ENCODE data around the gene FER.
A peak's percentile ranks its signal among the peaks of the same experiment; 100 is the strongest.

Gene FER

GRCh38 chr5:109078448-109078847 lies 330.8 kb downstream of the FER start:
- no peak overlapping the region for H3K4me3 ChIP-seq
- H3K27ac ChIP-seq, result no peak overlapping the region

DNA sequence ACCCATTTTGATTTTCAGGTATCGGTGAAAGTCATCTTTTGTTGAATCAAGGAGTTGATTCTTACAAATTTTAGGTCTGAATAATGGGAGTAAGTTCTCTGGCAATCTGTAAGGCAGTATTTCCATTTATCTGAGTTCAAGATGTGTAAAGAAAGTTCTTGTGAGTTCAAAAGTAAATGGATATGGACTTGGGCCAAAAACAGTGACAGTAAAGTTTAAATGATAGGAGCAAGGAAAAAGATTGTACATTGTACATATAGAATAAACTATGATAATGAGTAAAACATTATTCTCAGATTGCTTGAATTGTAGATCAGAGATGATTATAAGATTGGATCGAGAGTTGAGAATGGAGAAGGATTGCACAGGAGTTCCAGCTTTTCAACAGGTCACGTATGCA lies 332.8 kb downstream of the FER start:
- Histone ChIP-seq H3K4me3 (no peak overlapping the region), H3K27ac (no peak overlapping the region)

GRCh38 chr5:109080896-109081295 lies 333.2 kb downstream of the FER start:
- H3K27ac ChIP-seq, result no peak overlapping the region
- no peak overlapping the region for H3K4me3 ChIP-seq

DNA sequence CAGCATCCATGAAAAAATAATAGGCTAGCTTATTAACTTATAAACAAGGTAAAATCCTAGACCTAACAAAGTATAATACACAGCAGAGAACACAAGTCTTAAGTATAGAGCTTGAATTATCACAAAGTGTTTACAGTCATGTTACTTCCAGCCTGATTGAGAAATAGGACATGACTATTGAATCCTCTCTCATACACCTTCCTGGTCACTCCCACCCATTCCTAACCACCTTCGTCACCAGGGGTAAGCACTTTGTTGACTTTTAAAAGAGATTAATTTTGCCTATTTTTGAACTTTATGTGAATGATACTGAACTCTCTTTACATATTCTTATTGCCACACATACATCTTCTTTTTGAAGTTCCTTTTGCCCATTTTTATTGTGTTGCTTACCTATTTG lies 336.2 kb downstream of the FER start:
- no peak overlapping the region for H3K27ac ChIP-seq

DNA sequence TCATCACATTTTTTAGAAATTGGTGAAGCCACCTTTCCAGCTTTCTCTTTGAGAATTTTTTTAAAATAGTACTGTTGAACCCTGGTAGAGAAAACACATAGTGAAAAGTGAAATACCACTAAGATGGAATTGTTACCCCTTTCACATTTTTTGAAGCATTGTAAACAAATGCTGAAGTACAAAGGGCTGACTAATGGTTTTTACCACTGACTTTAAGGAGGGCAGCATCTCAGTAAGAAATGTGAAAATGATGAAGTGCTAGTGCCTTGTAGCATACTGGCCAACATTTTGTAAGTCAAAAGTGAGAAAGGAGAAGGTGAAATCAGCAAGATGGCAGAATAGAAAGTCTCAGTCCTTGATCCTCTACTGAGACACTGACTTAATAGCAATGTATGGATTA lies 341.5 kb downstream of the FER start:
- H3K4me3 ChIP-seq, result no peak overlapping the region
- no peak overlapping the region for H3K27ac ChIP-seq

More for the DNA sequence above, 336.2 kb downstream of the FER start:
- H3K4me3 ChIP-seq, result no peak overlapping the region

DNA sequence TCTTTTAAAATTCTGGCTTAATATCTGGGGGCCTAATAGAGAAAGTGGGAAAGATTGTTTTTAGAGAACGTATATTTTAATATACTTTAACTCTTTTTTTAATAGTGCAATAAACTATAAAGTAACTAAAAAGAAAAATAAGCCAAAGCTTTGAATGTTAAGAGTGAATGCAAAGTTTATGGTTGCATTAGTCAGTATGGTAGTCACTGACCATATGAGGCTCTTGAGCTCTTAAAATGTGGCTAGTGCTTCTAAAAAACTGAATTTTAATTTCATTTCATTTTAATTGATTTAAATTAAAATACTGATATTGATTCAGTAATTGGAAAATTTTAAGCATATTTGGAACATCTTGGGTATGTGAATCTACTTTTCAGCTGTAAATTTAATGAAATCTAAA lies 351.4 kb downstream of the FER start:
- H3K4me3 ChIP-seq, result no peak overlapping the region

GRCh38 chr5:109100971-109101370 lies 353.3 kb downstream of the FER start:
- H3K27ac ChIP-seq, result no peak overlapping the region

More for the DNA sequence above, 351.4 kb downstream of the FER start:
- no peak overlapping the region for H3K27ac ChIP-seq

DNA sequence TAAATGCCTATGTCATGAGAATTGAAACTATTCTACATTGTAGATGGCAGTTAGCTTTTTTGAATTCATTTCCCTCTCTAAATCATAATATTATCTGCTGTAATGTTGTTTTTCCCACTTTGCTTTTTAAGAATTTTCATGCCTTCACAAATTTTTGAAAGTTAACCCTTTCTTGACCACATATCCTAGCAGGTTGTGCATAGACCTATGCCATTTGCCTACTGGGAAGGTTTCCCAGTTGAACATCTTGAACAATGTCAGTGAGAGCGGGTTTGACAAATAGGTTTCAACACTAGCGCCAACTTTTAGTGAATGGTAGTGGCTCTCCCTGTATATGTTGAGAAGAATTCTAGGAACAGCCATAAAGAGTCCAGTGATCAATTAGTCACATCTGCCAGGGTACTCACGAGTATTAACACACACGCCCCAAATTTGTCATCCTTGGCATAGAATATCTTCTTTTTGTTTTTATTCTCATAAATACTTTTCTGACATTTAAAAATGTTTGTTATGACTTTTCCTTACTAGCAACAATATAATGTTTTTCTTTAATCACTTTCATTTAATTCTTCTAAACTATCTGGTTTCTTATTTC lies 354.5 kb downstream of the FER start:
- H3K4me3 ChIP-seq, result no peak overlapping the region
- no peak overlapping the region for H3K27ac ChIP-seq

More at GRCh38 chr5:109100971-109101370, 353.3 kb downstream of the FER start:
- no peak overlapping the region for H3K4me3 ChIP-seq

- Histone ChIP-seq H3K4me3 (no peak overlapping the region), H3K27ac (peak overlapping the region in 8 of 21 experiments; percentile 1 to 72 (median 20))
Measured at GRCh38 chr5:109105631-109106267, 358.1 kb downstream of the FER start.

DNA sequence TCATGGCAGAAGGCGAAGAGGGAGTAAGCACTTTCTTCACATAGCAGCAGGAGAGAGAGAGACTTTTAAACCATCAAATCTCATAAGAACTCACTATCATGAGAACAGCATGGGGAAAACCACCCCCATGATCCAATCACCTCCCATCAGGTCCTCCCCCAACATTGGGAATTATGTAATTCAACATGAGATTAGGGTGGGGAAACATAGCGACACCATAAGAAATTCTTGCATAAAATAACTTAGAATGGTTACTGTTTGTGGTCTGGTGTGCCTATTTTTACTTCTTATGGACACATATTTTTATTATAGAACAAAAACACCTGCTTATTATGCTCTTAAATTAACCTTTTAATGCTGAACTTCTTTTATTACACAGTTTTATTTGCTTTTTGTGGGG lies 364.0 kb downstream of the FER start:
- Histone ChIP-seq H3K27ac (no peak overlapping the region), H3K4me3 (no peak overlapping the region)

DNA sequence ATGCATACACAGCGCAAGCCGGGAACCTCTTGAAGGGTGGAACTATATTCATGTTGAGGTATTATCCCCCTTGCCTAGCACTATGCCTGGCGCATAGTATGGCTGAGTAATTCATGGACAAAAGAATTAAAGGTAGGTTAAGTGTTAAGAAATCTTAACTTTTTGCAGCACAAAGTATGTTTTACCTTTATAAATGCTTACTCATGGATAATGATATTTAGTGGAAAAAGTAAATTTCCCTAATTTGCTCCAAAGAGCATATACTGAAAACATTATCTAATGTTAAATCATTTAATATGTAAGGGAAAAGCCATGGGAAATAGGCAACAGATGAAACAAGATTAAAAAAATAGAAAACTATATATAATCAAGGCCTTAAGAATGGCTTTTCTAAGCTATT lies 365.9 kb downstream of the FER start:
- H3K4me3 ChIP-seq, result no peak overlapping the region
- no peak overlapping the region for H3K27ac ChIP-seq

DNA sequence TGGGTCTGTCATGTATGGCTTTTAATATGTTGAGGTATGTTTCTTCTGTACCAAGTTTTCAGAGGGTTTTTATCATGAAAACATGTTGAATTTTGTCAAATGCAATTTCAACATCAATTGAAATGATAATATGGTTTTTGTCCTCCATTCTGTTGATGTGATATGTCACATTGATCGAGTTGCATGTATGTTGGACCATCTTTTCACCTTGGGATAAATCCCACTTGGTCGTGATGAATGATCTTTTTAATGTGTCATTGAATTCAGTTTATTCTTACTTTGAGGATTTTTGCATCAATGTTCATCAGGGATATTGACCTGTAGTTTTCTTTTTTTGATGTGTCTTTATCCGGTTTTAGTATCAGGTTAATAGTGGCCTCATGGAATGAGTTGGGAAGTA lies 373.5 kb downstream of the FER start:
- no peak overlapping the region for H3K4me3 ChIP-seq
- no peak overlapping the region for H3K27ac ChIP-seq

DNA sequence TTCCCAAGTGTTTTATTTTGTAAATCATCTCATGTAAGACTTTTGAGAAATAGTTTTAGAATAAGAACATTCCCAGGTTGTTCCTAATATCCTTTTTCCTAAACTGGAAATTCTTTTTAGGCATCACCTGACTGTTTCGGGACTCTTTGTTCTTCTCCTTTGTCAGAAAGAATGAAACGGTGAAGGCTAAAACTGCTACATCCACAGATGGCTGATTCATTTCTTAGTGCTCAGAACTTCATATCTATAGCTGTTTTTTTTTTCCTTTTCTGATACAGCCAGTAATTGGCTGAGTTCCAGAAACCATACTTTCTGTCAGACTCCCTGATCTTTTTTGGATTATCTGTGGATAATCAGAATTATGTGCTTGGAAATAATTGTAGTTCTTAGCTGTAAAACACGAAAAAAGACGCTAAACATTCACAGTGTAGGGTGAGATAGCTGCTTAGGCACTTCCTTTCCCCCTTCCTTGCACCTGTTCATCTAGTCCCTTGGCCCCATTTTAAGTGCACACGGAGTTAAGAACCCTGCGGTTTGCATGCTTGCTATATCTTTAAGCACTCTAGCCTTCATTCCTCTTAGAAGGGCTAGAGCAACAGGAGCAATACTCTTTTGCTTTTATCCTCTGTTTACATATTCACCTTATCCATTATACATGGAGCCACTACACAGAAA lies 378.2 kb downstream of the FER start:
- H3K27ac ChIP-seq, result no peak overlapping the region
- H3K4me3 ChIP-seq, result no peak overlapping the region

- Histone ChIP-seq H3K27ac (no peak overlapping the region), H3K4me3 (no peak overlapping the region)
Measured at GRCh38 chr5:109126481-109126880, 378.8 kb downstream of the FER start.

- H3K4me3 ChIP-seq, result no peak overlapping the region
- no peak overlapping the region for H3K27ac ChIP-seq
Measured at GRCh38 chr5:109136906-109137305, 389.2 kb downstream of the FER start.

DNA sequence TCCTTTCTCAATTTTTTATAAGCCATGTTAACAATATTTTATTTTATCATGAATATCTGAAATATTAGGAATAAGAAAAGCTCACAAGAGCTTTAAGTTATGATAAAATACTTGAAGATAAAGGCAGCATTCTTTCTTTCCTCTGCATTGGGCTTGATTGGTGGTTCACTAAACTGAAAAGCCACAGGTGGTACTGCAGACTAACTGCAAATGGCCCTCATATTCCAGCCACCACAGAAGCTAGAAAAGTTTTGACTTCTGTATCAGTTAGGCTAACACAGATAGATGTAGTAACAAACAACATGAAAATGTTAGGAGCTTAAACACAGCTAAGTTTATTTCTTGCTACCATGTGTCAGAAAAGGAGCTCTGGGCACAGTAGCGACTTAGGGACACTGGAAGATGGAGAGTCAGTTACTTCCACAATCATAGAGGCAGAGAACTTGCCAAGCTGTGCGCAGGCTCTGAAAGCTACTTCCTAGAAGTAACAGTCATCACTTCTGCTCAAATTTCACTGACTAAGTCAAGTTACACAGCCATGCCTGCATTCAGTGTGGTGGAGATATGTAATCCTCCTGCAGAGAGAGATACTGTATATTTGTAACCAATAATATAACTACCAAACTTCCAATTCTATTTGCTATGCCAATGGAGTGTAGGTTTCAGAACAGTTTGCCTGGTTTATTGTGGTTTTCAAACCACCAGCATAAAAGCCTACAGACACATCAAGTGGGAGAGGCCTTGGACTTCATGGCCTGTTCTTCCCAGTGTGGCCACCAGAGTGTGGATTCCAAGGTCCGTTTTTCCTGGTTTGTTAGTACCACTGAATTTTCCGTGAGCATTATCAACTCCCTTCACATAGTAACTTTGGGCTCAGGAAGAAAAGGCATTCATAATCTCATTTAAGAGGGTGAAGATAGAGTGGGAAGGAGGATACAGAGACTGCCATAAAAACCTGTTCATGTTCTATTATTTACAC lies 393.8 kb downstream of the FER start:
- Histone ChIP-seq H3K27ac (no peak overlapping the region), H3K4me3 (no peak overlapping the region)

DNA sequence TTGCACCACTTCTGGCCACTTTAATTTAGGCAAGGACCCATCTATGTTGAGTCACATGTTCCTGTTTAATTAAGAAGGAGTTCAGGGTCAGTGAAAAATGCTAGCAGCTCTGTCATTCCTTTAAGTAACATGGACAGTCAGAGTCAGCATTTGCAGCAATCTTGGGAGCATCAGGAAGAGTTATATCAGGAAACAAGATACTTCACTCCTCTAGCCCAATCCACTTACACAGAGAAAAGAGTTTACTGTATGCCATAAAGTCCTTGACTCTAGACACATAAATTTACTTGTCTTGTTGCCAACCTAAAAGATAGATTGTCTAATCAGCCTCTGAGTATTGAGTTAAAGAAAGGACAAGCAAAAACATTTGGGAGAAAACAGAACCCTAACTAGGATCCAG lies 395.3 kb downstream of the FER start:
- H3K4me3 ChIP-seq, result no peak overlapping the region
- H3K27ac ChIP-seq, result no peak overlapping the region

DNA sequence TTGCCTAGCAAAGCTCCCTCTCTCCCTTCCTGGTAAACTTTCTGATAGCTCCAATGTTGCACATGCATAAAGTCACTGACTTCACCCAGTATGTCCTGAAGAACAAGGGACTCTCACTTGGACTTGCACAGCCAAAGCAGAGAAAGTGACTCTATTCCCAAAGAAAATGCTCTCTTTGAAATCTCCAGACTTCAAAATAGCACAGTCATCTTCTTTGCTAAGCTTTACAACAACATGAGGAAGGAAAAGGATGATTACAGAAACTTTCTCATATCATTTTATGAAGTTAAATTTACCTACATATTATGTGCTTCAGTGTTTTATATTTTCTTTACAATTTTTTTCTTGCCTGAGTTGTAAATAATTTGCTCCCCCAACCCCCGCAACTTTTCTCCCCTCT lies 397.4 kb downstream of the FER start:
- Histone ChIP-seq H3K27ac (no peak overlapping the region), H3K4me3 (no peak overlapping the region)

- H3K27ac ChIP-seq, result no peak overlapping the region
- no peak overlapping the region for H3K4me3 ChIP-seq
Measured at GRCh38 chr5:109146591-109146990, 398.9 kb downstream of the FER start.

DNA sequence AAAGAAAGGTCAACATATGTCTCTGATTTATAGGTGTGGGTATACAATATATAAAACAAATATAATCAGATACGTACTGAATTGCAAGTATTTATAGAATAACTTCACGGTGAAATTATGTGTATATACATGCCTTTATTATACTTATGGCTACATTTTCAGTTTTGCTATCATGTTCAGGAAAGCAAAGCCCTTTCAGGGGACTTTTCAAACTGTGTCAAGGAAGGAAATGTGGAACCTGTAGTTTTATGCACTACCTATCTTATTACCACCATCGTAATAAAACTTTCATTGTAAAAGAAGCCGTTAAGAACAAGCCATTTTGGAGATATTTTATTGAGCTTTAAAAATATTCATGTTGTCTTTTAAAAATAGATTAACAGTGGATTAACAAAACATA lies 404.9 kb downstream of the FER start:
- Histone ChIP-seq H3K4me3 (no peak overlapping the region), H3K27ac (no peak overlapping the region)

Data from skin epidermis (tissue), 12 donors.